Measurements from ENCODE around the gene AFAP1L1. TPM values are rescaled to one million over a fixed set of nuclear protein-coding genes. Genes with fewer than 3 reads are reported as not detected.

AFAP1L1 gene
- polyA plus RNA-seq (2013, experiment 1 of 2), result 10.1 TPM
- polyA plus RNA-seq (2013, experiment 2 of 2), result 9.8 TPM

- WGBS, result under 1% methylated on average over 78 of the region's 81 CpGs
- H2BK5ac ChIP-seq (ENCODE audit: low read depth, low read length, poor library complexity, severe bottlenecking), result no peak within 1 kb of the TSS
- H3K4me1 ChIP-seq (ENCODE audit: control insufficient read depth, insufficient read depth, low read depth, low read length), result peaks cover 9% of the 10 kb centered on the region
- H3K4ac ChIP-seq (ENCODE audit: low read depth in 1 of 2, low read length in 2 of 2), result peak within 1 kb of the TSS in 1 of 2 experiments; percentile 88
- H4K91ac ChIP-seq (ENCODE audit: low read length), result peak within 1 kb of the TSS; percentile 18
- H3K9me3 ChIP-seq (ENCODE audit: control insufficient read depth, low read length), result peaks cover 15% of the 10 kb centered on the region
- H3K18ac ChIP-seq (ENCODE audit: low read depth in 1 of 2, low read length in 2 of 2), result peak within 1 kb of the TSS; percentile 85 to 86
- H3K23ac ChIP-seq (ENCODE audit: low read length in 2 of 2), result peak within 1 kb of the TSS in 1 of 2 experiments; percentile 46
- H3K36me3 ChIP-seq (ENCODE audit: control insufficient read depth in 1 of 2, insufficient read depth in 2 of 2, low read depth in 1 of 2, low read length in 2 of 2), result peaks cover 0 to 3% of the 10 kb centered on the region in 2 experiments
- peak within 1 kb of the TSS; percentile 80 for H2AFZ ChIP-seq (ENCODE audit: low read depth, low read length)
- peak within 1 kb of the TSS in 1 of 2 experiments; percentile 75 for H3K14ac ChIP-seq (ENCODE audit: low read length in 2 of 2)
- H2BK15ac ChIP-seq (ENCODE audit: low read depth, poor library complexity, severe bottlenecking), result peak within 1 kb of the TSS; percentile 63
- H4K8ac ChIP-seq (ENCODE audit: low read length), result peak within 1 kb of the TSS; percentile 81
- no peaks in the 10 kb centered on the region for H3K27me3 ChIP-seq (ENCODE audit: control insufficient read depth in 1 of 2, insufficient read depth in 1 of 2, low read length in 2 of 2)
- DNase-seq, result peak; percentile 72
- H3K9ac ChIP-seq (ENCODE audit: low read length), result peak within 1 kb of the TSS; percentile 78
- H2BK12ac ChIP-seq (ENCODE audit: low read length in 2 of 2), result peak within 1 kb of the TSS in 1 of 2 experiments; percentile 96
- H3K4me2 ChIP-seq (ENCODE audit: low read length, poor library complexity, severe bottlenecking), result peak within 1 kb of the TSS; percentile 92
- peak within 1 kb of the TSS; percentile 89 for H3K4me3 ChIP-seq (ENCODE audit: insufficient read depth in 1 of 2, low read depth in 1 of 2, low read length in 2 of 2)
- peak within 1 kb of the TSS; percentile 80 for H2BK120ac ChIP-seq (ENCODE audit: low read depth, low read length)
- no peak within 1 kb of the TSS for H2AK5ac ChIP-seq (ENCODE audit: low read length, severe bottlenecking)
- H3K27ac ChIP-seq (ENCODE audit: low read length, poor library complexity, severe bottlenecking), result peak within 1 kb of the TSS; percentile 18
- peaks cover 17% of the 10 kb centered on the region for H3K79me1 ChIP-seq (replicated peaks; ENCODE audit: low read length, poor library complexity, severe bottlenecking)
Measured at GRCh38 chr5:149271716-149272563, at the start of gene AFAP1L1. AFAP1L1 (plus strand) TSS chr5:149271859; CDS start chr5:149271969, 110 bp downstream.

GRCh38 chr5:149223081-149223848 is 48.4 kb upstream of the AFAP1L1 start:
- no peaks in the 10 kb centered on the region for H3K9me3 ChIP-seq (ENCODE audit: control insufficient read depth, low read length)
- DNase-seq, result no peak
- peaks cover 2 to 52% of the 10 kb centered on the region in 2 experiments for H3K36me3 ChIP-seq (ENCODE audit: control insufficient read depth in 1 of 2, insufficient read depth in 2 of 2, low read depth in 1 of 2, low read length in 2 of 2)
- H3K23ac ChIP-seq (ENCODE audit: low read length in 2 of 2), result no peak overlapping the region
- peak overlapping the region; percentile 90 for H2BK15ac ChIP-seq (ENCODE audit: low read depth, poor library complexity, severe bottlenecking)
- H3K4me1 ChIP-seq (ENCODE audit: control insufficient read depth, insufficient read depth, low read depth, low read length), result peaks cover 2% of the 10 kb centered on the region
- H3K18ac ChIP-seq (ENCODE audit: low read depth in 1 of 2, low read length in 2 of 2), result peak overlapping the region; percentile 53 to 58
- peak overlapping the region; percentile 8 for H4K91ac ChIP-seq (ENCODE audit: low read length)
- H3K4ac ChIP-seq (ENCODE audit: low read depth in 1 of 2, low read length in 2 of 2), result no peak overlapping the region
- H2AFZ ChIP-seq (ENCODE audit: low read depth, low read length), result no peak overlapping the region
- no peak overlapping the region for H3K4me3 ChIP-seq (ENCODE audit: insufficient read depth in 1 of 2, low read depth in 1 of 2, low read length in 2 of 2)
- peak overlapping the region; percentile 43 for H4K8ac ChIP-seq (ENCODE audit: low read length)
- H3K27ac ChIP-seq (ENCODE audit: low read length, poor library complexity, severe bottlenecking), result no peak overlapping the region
- no peaks in the 10 kb centered on the region for H3K79me1 ChIP-seq (replicated peaks; ENCODE audit: low read length, poor library complexity, severe bottlenecking)
- H2BK5ac ChIP-seq (ENCODE audit: low read depth, low read length, poor library complexity, severe bottlenecking), result no peak overlapping the region
- H2AK5ac ChIP-seq (ENCODE audit: low read length, severe bottlenecking), result no peak overlapping the region
- 95% methylated on average over 10 of the region's 11 CpGs for WGBS
- no peak overlapping the region for H3K14ac ChIP-seq (ENCODE audit: low read length in 2 of 2)
- H2BK12ac ChIP-seq (ENCODE audit: low read length in 2 of 2), result peak overlapping the region; percentile 62 to 68
- no peak overlapping the region for H3K4me2 ChIP-seq (ENCODE audit: low read length, poor library complexity, severe bottlenecking)
- H3K27me3 ChIP-seq (ENCODE audit: control insufficient read depth in 1 of 2, insufficient read depth in 1 of 2, low read length in 2 of 2), result no peaks in the 10 kb centered on the region
- no peak overlapping the region for H2BK120ac ChIP-seq (ENCODE audit: low read depth, low read length)
- H3K9ac ChIP-seq (ENCODE audit: low read length), result no peak overlapping the region

GRCh38 chr5:149224282-149224681 is 47.4 kb upstream of the AFAP1L1 start:
- peaks cover 2 to 42% of the 10 kb centered on the region in 2 experiments for H3K36me3 ChIP-seq (ENCODE audit: control insufficient read depth in 1 of 2, insufficient read depth in 2 of 2, low read depth in 1 of 2, low read length in 2 of 2)
- H4K91ac ChIP-seq (ENCODE audit: low read length), result peak overlapping the region; percentile 74
- H3K9me3 ChIP-seq (ENCODE audit: control insufficient read depth, low read length), result no peaks in the 10 kb centered on the region
- H2AFZ ChIP-seq (ENCODE audit: low read depth, low read length), result no peak overlapping the region
- DNase-seq, result no peak
- H2AK5ac ChIP-seq (ENCODE audit: low read length, severe bottlenecking), result no peak overlapping the region
- peaks cover 2% of the 10 kb centered on the region for H3K4me1 ChIP-seq (ENCODE audit: control insufficient read depth, insufficient read depth, low read depth, low read length)
- H3K4me2 ChIP-seq (ENCODE audit: low read length, poor library complexity, severe bottlenecking), result no peak overlapping the region
- peak overlapping the region; percentile 77 for H2BK15ac ChIP-seq (ENCODE audit: low read depth, poor library complexity, severe bottlenecking)
- peak overlapping the region in 1 of 2 experiments; percentile 54 for H3K4ac ChIP-seq (ENCODE audit: low read depth in 1 of 2, low read length in 2 of 2)
- no peak overlapping the region for H2BK120ac ChIP-seq (ENCODE audit: low read depth, low read length)
- peak overlapping the region; percentile 37 to 49 for H2BK12ac ChIP-seq (ENCODE audit: low read length in 2 of 2)
- WGBS, result 92% methylated on average over 4 of the region's 5 CpGs
- H2BK5ac ChIP-seq (ENCODE audit: low read depth, low read length, poor library complexity, severe bottlenecking), result no peak overlapping the region
- H4K8ac ChIP-seq (ENCODE audit: low read length), result no peak overlapping the region
- H3K23ac ChIP-seq (ENCODE audit: low read length in 2 of 2), result no peak overlapping the region
- no peak overlapping the region for H3K27ac ChIP-seq (ENCODE audit: low read length, poor library complexity, severe bottlenecking)
- peak overlapping the region in 1 of 2 experiments; percentile 68 for H3K14ac ChIP-seq (ENCODE audit: low read length in 2 of 2)
- no peaks in the 10 kb centered on the region for H3K79me1 ChIP-seq (replicated peaks; ENCODE audit: low read length, poor library complexity, severe bottlenecking)
- no peak overlapping the region for H3K9ac ChIP-seq (ENCODE audit: low read length)
- H3K4me3 ChIP-seq (ENCODE audit: insufficient read depth in 1 of 2, low read depth in 1 of 2, low read length in 2 of 2), result no peak overlapping the region
- peak overlapping the region in 1 of 2 experiments; percentile 14 for H3K18ac ChIP-seq (ENCODE audit: low read depth in 1 of 2, low read length in 2 of 2)
- no peaks in the 10 kb centered on the region for H3K27me3 ChIP-seq (ENCODE audit: control insufficient read depth in 1 of 2, insufficient read depth in 1 of 2, low read length in 2 of 2)
